Activated T-cell treated with anti-CD3 and anti-CD28 coated beads, Interleukin-2, amount 50 U/mL, for 24 hours (primary cell): ENCODE results near the gene TMEM269.
"Not testable (repeated sequence)": the region's sequence is repeated elsewhere in the genome, so short reads cannot be mapped to it uniquely, and the experiment has no call there.

Experiments
- DNase-seq: peaks from one replicate; pipeline ENCODE4 v3.0.0-alpha.2; 2020
- H3K27ac Mint-ChIP-seq: 2 replicates; pipeline ENCODE4 v1.8.0; 2020; ENCODE audit warnings: mild to moderate bottlenecking, mixed read lengths
- H3K27me3 Mint-ChIP-seq: 2 replicates; pipeline ENCODE4 v1.8.0; 2020; ENCODE audit warnings: mixed read lengths
- H3K36me3 Mint-ChIP-seq: 2 replicates; pipeline ENCODE4 v1.8.0; 2020; ENCODE audit warnings: low read depth, mixed read lengths
- H3K4me1 Mint-ChIP-seq: 2 replicates; pipeline ENCODE4 v1.8.0; 2020; ENCODE audit warnings: low read depth, mixed read lengths
- H3K4me3 Mint-ChIP-seq: 2 replicates; pipeline ENCODE4 v1.8.0; 2020; ENCODE audit warnings: mild to moderate bottlenecking, moderate library complexity, mixed read lengths
- H3K9me3 Mint-ChIP-seq: 2 replicates; pipeline ENCODE4 v1.8.0; 2020; ENCODE audit warnings: mixed read lengths

The TMEM269 gene

DNA sequence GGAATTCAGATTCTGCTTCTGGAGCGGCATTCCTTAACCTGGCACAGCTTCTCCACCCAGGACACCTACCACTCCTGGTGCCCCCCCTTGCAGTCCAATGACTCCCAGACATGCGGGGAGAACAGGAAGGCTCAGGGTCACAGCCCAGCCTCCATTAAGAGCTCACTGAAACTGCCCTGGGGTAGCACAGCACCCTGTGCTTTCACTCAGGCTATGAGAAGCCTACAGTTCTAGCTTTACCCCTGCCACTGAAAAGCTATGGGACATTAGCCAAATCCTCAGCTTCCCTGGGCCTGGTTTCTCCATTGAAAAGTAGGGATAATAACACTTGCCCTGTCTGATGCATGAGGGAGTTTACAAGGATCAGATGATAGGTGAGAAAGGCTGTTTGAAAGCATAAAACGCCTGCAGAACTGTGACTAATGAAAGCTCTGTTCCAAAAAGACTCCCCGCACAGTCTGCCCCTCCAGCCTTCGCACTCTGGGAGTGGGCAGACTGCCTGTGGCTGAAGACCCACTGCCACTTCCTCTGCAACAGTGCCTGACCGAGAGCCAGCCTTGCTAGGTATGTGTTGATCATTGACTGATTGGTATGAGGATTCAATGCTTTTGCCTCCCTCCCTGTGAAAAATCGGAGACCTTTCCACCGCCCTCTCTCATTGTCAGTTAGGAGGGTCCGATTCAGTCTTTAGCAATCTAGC lies 42.0 kb upstream of the TMEM269 start:
- Mint-ChIP-seq H3K27me3 (no peaks in the 10 kb centered on the region), H3K36me3 (peaks cover 22% of the 10 kb centered on the region), H3K4me3 (no peak overlapping the region), H3K4me1 (no peaks in the 10 kb centered on the region), H3K9me3 (no peaks in the 10 kb centered on the region), H3K27ac (no peak overlapping the region)
- peak; percentile 2 for DNase-seq

GRCh38 chr1:42743317-42744147 lies 41.3 kb upstream of the TMEM269 start:
- H3K9me3 Mint-ChIP-seq, result no peaks in the 10 kb centered on the region
- no peaks in the 10 kb centered on the region for H3K27me3 Mint-ChIP-seq
- peak; percentile 12 for DNase-seq
- no peak overlapping the region for H3K27ac Mint-ChIP-seq
- H3K4me1 Mint-ChIP-seq, result no peaks in the 10 kb centered on the region
- peaks cover 30% of the 10 kb centered on the region for H3K36me3 Mint-ChIP-seq
- H3K4me3 Mint-ChIP-seq, result no peak overlapping the region

- no peaks in the 10 kb centered on the region for H3K4me1 Mint-ChIP-seq
- H3K36me3 Mint-ChIP-seq, result peaks cover 36% of the 10 kb centered on the region
- H3K27ac Mint-ChIP-seq, result no peak overlapping the region
- H3K9me3 Mint-ChIP-seq, result no peaks in the 10 kb centered on the region
- H3K4me3 Mint-ChIP-seq, result no peak overlapping the region
- peak; percentile 9 for DNase-seq
- H3K27me3 Mint-ChIP-seq, result no peaks in the 10 kb centered on the region
These were observed 40.7 kb upstream of the TMEM269 start for GRCh38 chr1:42744148-42744413.

- Mint-ChIP-seq H3K9me3 (no peaks in the 10 kb centered on the region), H3K27me3 (no peaks in the 10 kb centered on the region), H3K4me3 (no peak overlapping the region), H3K27ac (no peak overlapping the region), H3K4me1 (no peaks in the 10 kb centered on the region), H3K36me3 (peaks cover 49% of the 10 kb centered on the region)
- peak; percentile 9 for DNase-seq
These were observed 38.9 kb upstream of the TMEM269 start for GRCh38 chr1:42745851-42746250.

DNA sequence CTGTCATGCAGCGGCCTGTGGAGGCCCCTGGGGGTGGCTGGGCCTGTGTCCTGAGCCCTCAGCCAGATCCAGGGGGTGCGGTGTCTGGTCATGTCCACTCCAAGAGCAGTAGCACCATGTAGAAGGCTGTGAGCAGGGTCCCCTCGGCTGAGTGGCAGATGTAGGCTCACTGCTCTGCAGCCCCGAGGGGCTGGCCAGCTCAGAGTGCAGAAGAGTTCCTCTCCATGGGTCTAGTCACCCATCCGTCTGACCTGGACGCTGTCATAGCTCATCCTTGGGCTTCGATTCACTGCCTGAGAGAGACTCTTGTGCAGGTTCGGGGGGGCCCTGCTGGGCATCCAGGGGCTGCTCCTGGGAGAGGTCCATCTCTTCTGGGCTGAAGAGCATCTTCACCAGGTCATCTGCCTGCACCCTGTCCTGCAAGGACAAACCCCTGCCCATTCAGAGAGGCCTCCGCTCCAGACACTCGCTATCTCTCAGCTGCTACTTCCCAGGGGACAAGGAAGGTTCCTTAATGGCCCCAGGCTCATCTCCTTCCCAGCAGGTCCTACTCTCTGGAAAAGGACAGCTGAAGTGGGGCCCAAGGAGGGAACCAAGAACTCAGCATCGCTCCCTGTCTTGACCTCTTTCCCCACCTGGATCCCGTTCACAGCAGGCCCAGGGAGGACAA lies 38.2 kb upstream of the TMEM269 start:
- Mint-ChIP-seq H3K27ac (no peak overlapping the region), H3K9me3 (no peaks in the 10 kb centered on the region), H3K4me3 (no peak overlapping the region), H3K27me3 (no peaks in the 10 kb centered on the region), H3K36me3 (peaks cover 50% of the 10 kb centered on the region), H3K4me1 (no peaks in the 10 kb centered on the region)
- peak; percentile 20 for DNase-seq

DNA sequence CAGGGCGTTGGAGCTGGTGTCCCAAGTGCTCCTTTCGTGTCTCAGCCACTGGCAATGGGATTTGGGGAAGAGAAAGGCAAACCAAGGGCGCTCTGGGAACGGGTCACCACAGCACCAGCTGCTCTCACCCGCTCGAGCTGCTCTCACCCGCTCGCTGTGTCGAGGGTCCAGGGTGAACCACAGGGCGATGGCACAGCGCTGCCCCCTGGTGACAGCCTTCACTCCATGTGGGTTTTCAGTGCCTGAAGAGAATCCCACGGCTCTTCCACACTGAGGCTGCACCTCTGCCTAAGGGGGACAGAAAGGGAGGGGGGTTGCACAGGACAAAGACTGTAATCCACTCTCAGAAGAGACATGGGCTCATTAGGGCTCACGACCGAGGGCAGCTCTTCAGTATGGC lies 37.7 kb upstream of the TMEM269 start:
- no peak overlapping the region for H3K4me3 Mint-ChIP-seq
- H3K9me3 Mint-ChIP-seq, result no peaks in the 10 kb centered on the region
- DNase-seq, result peak; percentile 71
- H3K4me1 Mint-ChIP-seq, result no peaks in the 10 kb centered on the region
- peaks cover 56% of the 10 kb centered on the region for H3K36me3 Mint-ChIP-seq
- no peaks in the 10 kb centered on the region for H3K27me3 Mint-ChIP-seq
- no peak overlapping the region for H3K27ac Mint-ChIP-seq

DNA sequence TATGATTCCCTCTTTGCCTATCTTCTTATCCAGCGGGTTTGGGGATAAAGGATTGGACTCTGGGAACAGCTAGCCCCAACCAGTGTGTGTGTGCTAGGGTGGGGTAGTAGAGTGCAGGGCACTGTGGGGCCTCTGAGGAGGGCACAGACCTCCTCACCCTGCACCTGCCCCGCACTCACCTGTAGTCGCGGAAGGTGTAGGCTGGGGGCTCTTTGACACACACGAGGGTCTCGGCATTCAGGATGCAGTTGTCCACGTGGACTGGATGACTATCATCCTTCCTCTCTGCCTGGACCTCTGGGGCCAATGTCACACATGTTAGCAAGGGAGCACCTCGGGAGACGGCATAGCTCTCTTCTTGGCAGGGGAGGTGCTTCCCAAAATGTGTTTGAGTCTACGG lies 36.8 kb upstream of the TMEM269 start:
- Mint-ChIP-seq H3K4me3 (no peak overlapping the region), H3K36me3 (peaks cover 65% of the 10 kb centered on the region), H3K27me3 (no peaks in the 10 kb centered on the region), H3K4me1 (no peaks in the 10 kb centered on the region), H3K9me3 (no peaks in the 10 kb centered on the region), H3K27ac (no peak overlapping the region)
- DNase-seq, result peak; percentile 12

GRCh38 chr1:42748461-42749410 lies 36.1 kb upstream of the TMEM269 start:
- Mint-ChIP-seq H3K9me3 (no peaks in the 10 kb centered on the region), H3K36me3 (peaks cover 72% of the 10 kb centered on the region), H3K27me3 (no peaks in the 10 kb centered on the region), H3K27ac (no peak overlapping the region), H3K4me3 (no peak overlapping the region), H3K4me1 (no peaks in the 10 kb centered on the region)
- peak; percentile 20 for DNase-seq

DNA sequence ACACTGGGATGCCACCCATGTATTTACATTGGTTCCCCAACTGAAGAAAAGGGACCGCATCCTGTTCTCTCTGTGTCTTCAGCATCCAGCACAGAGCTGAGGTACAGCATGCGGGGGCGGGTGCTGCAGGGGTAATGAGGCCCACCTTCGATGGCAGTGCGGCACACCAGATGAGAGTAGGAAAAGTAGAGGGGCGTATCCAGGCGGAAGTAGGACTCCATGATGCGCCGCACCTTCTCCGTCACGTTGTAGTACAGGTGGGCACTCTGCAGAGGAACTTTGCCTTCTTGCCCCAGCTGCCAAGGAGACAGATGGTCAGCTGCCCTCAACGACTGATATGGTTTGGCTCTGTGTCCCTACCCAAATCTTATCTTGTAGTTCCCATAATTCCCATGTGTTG lies 34.8 kb upstream of the TMEM269 start:
- DNase-seq, result peak; percentile 9
- H3K27me3 Mint-ChIP-seq, result no peaks in the 10 kb centered on the region
- H3K9me3 Mint-ChIP-seq, result no peaks in the 10 kb centered on the region
- no peaks in the 10 kb centered on the region for H3K4me1 Mint-ChIP-seq
- no peak overlapping the region for H3K27ac Mint-ChIP-seq
- H3K36me3 Mint-ChIP-seq, result peaks cover 85% of the 10 kb centered on the region
- no peak overlapping the region for H3K4me3 Mint-ChIP-seq

- not testable (repeated sequence) for H3K9me3 Mint-ChIP-seq, H3K4me3 Mint-ChIP-seq, DNase-seq, H3K4me1 Mint-ChIP-seq, H3K27me3 Mint-ChIP-seq, H3K27ac Mint-ChIP-seq
- peaks cover 90% of the 10 kb centered on the region for H3K36me3 Mint-ChIP-seq
These were observed 33.2 kb upstream of the TMEM269 start for GRCh38 chr1:42751511-42752070.

DNA sequence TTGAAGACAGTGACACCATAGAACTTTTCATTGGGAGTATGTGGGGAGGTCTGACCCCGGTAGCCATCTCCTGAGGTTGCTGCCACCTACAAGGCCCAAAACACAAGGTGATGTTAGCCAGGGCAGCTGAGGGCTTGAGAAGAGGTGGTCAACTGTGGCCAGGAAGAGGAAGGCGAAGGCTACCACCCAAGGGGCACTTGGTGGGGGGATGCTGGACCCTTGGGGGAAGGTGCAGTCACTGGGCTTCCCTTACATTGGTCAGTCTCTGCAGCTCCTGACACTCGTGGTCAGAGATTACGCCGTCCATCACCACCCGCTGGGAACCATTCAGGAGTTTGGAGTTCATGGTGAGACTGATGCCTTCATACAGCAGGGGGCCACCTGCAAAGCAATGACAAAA lies 32.5 kb upstream of the TMEM269 start:
- Mint-ChIP-seq H3K27me3 (no peaks in the 10 kb centered on the region), H3K4me3 (no peak overlapping the region), H3K27ac (no peak overlapping the region), H3K4me1 (no peaks in the 10 kb centered on the region), H3K9me3 (no peaks in the 10 kb centered on the region), H3K36me3 (peaks cover 90% of the 10 kb centered on the region)
- DNase-seq, result peak; percentile 9

- Mint-ChIP-seq H3K4me3 (no peak overlapping the region), H3K36me3 (peaks cover 90% of the 10 kb centered on the region), H3K9me3 (no peaks in the 10 kb centered on the region), H3K27me3 (no peaks in the 10 kb centered on the region), H3K4me1 (no peaks in the 10 kb centered on the region), H3K27ac (no peak overlapping the region)
- DNase-seq, result no peak
These were observed 31.7 kb upstream of the TMEM269 start for GRCh38 chr1:42753070-42753469.

GRCh38 chr1:42756956-42757891 lies 27.6 kb upstream of the TMEM269 start:
- no peaks in the 10 kb centered on the region for H3K27me3 Mint-ChIP-seq
- H3K36me3 Mint-ChIP-seq, result peaks cover 97% of the 10 kb centered on the region
- no peak for DNase-seq
- H3K27ac Mint-ChIP-seq, result peak overlapping the region; percentile 44
- peaks cover under 1% of the 10 kb centered on the region for H3K4me1 Mint-ChIP-seq
- no peaks in the 10 kb centered on the region for H3K9me3 Mint-ChIP-seq
- H3K4me3 Mint-ChIP-seq, result no peak overlapping the region
